ENCODE data around the gene TEX44. TPM values are rescaled to one million over a fixed set of nuclear protein-coding genes. Genes with fewer than 3 reads are reported as not detected.
"Not testable (repeated sequence)": the region's sequence is repeated elsewhere in the genome, so short reads cannot be mapped to it uniquely, and the experiment has no call there.

The TEX44 gene
- total RNA-seq, 3 donors from 2014 or later = not detected

GRCh38 chr2:231568098-231568784 lies 24.4 kb upstream of the TEX44 start:
- no peak overlapping the region for H3K4me3 ChIP-seq
- no peaks in the 10 kb centered on the region for H3K36me3 ChIP-seq
- DNase-seq (ENCODE audit: low spot score in 2 of 2) = no peak
- H3K9me3 ChIP-seq = no peaks in the 10 kb centered on the region
- intact Hi-C loops (cut with DNase I; ENCODE audit: low total_unique reads) = no loop called here
- no peaks in the 10 kb centered on the region for H3K4me1 ChIP-seq
- H3K27me3 ChIP-seq = no peaks in the 10 kb centered on the region
- no peak overlapping the region for H3K27ac ChIP-seq
- TF ChIP-seq, protein P1, sequence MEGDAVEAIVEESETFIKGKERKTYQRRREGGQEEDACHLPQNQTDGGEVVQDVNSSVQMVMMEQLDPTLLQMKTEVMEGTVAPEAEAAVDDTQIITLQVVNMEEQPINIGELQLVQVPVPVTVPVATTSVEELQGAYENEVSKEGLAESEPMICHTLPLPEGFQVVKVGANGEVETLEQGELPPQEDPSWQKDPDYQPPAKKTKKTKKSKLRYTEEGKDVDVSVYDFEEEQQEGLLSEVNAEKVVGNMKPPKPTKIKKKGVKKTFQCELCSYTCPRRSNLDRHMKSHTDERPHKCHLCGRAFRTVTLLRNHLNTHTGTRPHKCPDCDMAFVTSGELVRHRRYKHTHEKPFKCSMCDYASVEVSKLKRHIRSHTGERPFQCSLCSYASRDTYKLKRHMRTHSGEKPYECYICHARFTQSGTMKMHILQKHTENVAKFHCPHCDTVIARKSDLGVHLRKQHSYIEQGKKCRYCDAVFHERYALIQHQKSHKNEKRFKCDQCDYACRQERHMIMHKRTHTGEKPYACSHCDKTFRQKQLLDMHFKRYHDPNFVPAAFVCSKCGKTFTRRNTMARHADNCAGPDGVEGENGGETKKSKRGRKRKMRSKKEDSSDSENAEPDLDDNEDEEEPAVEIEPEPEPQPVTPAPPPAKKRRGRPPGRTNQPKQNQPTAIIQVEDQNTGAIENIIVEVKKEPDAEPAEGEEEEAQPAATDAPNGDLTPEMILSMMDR (IDR thresholded peaks at IDR 0.05) = no peak
- TF ChIP-seq POLR2A (IDR thresholded peaks at IDR 0.05) = no peak
- TF ChIP-seq POLR2AphosphoS5 (IDR thresholded peaks at IDR 0.05) = no peak

DNA sequence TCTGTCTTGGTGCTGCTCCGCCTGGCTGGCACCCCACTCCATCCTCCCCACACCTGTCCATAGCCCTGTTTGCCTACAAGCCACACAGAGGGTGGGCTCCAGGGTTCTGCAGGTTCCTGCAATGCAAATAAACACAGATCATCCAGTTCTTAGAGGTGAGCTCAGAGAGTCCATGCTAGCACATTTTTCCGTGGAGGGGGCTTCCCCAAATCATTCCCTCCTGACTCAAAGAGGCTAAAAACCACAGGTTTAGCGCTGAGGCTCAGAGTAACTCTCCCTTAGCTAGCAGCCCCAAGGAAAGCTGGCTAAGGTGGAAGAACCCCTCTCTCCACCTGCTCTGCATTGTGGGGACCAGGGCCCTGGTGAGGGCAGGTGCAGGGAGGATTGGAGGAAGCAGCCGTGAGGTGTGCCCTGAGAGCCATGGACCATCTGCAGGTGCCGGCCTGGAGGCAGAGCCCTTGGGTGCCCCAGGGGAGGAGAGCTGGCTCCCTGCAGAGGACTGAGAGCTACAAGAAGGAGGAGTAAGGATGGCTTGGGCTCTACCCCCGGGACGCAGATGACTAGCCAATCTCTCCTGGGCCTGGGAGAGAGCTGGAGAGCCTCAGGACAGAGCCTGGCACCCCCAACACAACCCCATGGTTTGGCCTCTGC lies 23.8 kb upstream of the TEX44 start:
- H3K4me1 ChIP-seq = no peaks in the 10 kb centered on the region
- H3K36me3 ChIP-seq = no peaks in the 10 kb centered on the region
- no peak overlapping the region for H3K4me3 ChIP-seq
- H3K9me3 ChIP-seq = no peaks in the 10 kb centered on the region
- no peak overlapping the region for H3K27ac ChIP-seq
- no peak for DNase-seq (ENCODE audit: low spot score in 2 of 2)
- intact Hi-C loops (cut with DNase I; ENCODE audit: low total_unique reads) = no loop called here
- H3K27me3 ChIP-seq = no peaks in the 10 kb centered on the region
- TF ChIP-seq, protein P1 (IDR thresholded peaks at IDR 0.05) = no peak
- TF ChIP-seq POLR2AphosphoS5 (IDR thresholded peaks at IDR 0.05) (no peak), POLR2A (IDR thresholded peaks at IDR 0.05) (no peak)

DNA sequence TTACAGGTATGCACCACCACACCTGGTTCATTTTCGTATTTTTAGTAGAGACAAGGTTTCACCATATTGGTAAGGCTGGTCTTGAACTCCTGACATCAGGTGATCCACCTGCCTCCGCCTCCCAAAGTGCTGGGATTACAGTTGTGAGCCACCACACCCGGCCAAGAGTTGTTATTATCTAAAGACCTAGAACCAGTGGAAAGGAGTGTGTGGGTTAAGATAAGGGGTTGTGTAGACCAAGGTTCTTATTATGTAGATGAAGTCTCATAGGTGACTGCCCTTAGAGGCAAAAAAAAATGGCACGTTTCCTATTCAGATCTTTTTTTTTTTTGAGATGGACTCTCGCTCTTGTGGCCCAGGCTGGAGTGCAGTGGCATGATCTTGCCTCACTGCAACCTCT lies 21.7 kb upstream of the TEX44 start:
- H3K9me3 ChIP-seq; H3K4me1 ChIP-seq; H3K36me3 ChIP-seq; H3K4me3 ChIP-seq; H3K27ac ChIP-seq; intact Hi-C loops (cut with DNase I; ENCODE audit: low total_unique reads); H3K27me3 ChIP-seq; DNase-seq (ENCODE audit: low spot score in 2 of 2): not testable (repeated sequence)

- no peaks in the 10 kb centered on the region for H3K4me1 ChIP-seq
- H3K27ac ChIP-seq = peak overlapping the region; percentile 17 to 32
- no peak for DNase-seq (ENCODE audit: low spot score in 2 of 2)
- no peaks in the 10 kb centered on the region for H3K9me3 ChIP-seq
- H3K27me3 ChIP-seq = no peaks in the 10 kb centered on the region
- H3K36me3 ChIP-seq = no peaks in the 10 kb centered on the region
- TF ChIP-seq POLR2AphosphoS5 (IDR thresholded peaks at IDR 0.05) = no peak
- H3K4me3 ChIP-seq = no peak overlapping the region
- intact Hi-C loops (cut with DNase I; ENCODE audit: low total_unique reads) = no loop called here
Measured at GRCh38 chr2:231571661-231572191, 20.9 kb upstream of the TEX44 start.

GRCh38 chr2:231573096-231573495 lies 19.6 kb upstream of the TEX44 start:
- DNase-seq (ENCODE audit: low spot score in 2 of 2) = no peak
- Histone ChIP-seq H3K4me3 (no peak overlapping the region), H3K27ac (no peak overlapping the region), H3K4me1 (no peaks in the 10 kb centered on the region), H3K9me3 (no peaks in the 10 kb centered on the region), H3K36me3 (no peaks in the 10 kb centered on the region), H3K27me3 (no peaks in the 10 kb centered on the region)
- intact Hi-C loops (cut with DNase I; ENCODE audit: low total_unique reads) = no loop called here
- TF ChIP-seq, protein P1 (IDR thresholded peaks at IDR 0.05) = no peak
- TF ChIP-seq POLR2A (IDR thresholded peaks at IDR 0.05) = no peak
- TF ChIP-seq POLR2AphosphoS5 (IDR thresholded peaks at IDR 0.05) = no peak

- no peaks in the 10 kb centered on the region for H3K4me1 ChIP-seq
- no peaks in the 10 kb centered on the region for H3K27me3 ChIP-seq
- no peak overlapping the region for H3K27ac ChIP-seq
- H3K4me3 ChIP-seq = no peak overlapping the region
- no peak for DNase-seq (ENCODE audit: low spot score in 2 of 2)
- no peaks in the 10 kb centered on the region for H3K9me3 ChIP-seq
- H3K36me3 ChIP-seq = no peaks in the 10 kb centered on the region
- TF ChIP-seq, protein P1 (IDR thresholded peaks at IDR 0.05) = no peak
- no peak for TF ChIP-seq POLR2AphosphoS5 (IDR thresholded peaks at IDR 0.05)
- intact Hi-C loops (cut with DNase I; ENCODE audit: low total_unique reads) = no loop called here
Measured at GRCh38 chr2:231573698-231574421, 18.8 kb upstream of the TEX44 start.

Measured in breast epithelium (tissue), 4 donors.